Sigmoid colon (tissue), 4 donors: Measurements from ENCODE around the gene SPOCK1.

Experiments used
- CTCF ChIP-seq, 4 experiments: fragments of 450-650 bp in 3 of 4; fragments of 200-600 bp in 1 of 4; IDR thresholded peaks; one replicate each; pipeline ENCODE4 v1.5.1; 2016 to 2019; ENCODE audit warnings: antibody characterized with exemption in 4 of 4, mild to moderate bottlenecking in 3 of 4, moderate library complexity in 2 of 4
- EP300 ChIP-seq, 4 donors: sonication (generic); formaldehyde crosslinking; IDR thresholded peaks; one replicate each; pipeline ENCODE4 v1.6.1; 2017; ENCODE audit warnings: antibody characterized with exemption in 4 of 4
- POLR2A ChIP-seq, 2 donors: fragments of 450-650 bp; IDR thresholded peaks; one replicate each; pipeline ENCODE4 v1.6.1; 2016; ENCODE audit warnings: antibody characterized with exemption in 2 of 2, mild to moderate bottlenecking in 2 of 2, moderate library complexity in 2 of 2
- POLR2AphosphoS5 ChIP-seq, 4 donors: sonication (generic); formaldehyde crosslinking; IDR thresholded peaks; one replicate each; pipeline ENCODE4 v1.6.1; 2017; ENCODE audit warnings: antibody characterized with exemption in 4 of 4

DNA sequence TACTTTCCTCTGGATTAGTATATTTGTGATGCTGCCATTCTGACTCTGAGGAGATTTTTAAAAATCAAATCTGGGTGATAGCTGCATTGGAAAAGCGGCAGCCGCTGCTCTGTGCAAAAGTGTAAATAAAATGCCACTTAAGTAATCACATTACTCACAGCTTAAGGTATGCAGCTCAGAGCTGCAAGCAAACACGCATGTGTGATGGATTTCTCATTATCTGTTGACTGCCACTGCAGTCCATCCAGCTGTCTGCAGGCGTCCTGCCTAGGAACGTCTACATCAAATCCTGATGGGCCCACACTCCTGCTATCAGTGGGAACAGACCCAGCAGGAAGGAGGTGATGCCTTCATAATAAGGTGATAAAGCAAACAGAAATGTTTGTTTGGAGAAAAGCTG, 216.9 kb downstream of the SPOCK1 start:
- TF ChIP-seq CTCF (IDR thresholded peaks at IDR 0.05) (no peak), POLR2A (IDR thresholded peaks at IDR 0.05) (no peak), EP300 (IDR thresholded peaks at IDR 0.05) (no peak), POLR2AphosphoS5 (IDR thresholded peaks at IDR 0.05) (no peak)
